ENCODE results near the gene UBE2D3. TPM values are rescaled to one million over a fixed set of nuclear protein-coding genes. Genes with fewer than 3 reads are reported as not detected.

Gene UBE2D3
- total and polyA plus RNA-seq, 2 of the 4 experiments (the other 2 are of a cell fraction): 233 to 387 TPM

- TF ChIP-seq BHLHE40 (IDR thresholded peaks at IDR 0.05; ENCODE audit: low read depth, low read length): no peak
- TF ChIP-seq CTCF (conservative IDR thresholded peaks at IDR 0.05; ENCODE audit: low read depth, low read length): no peak
- no peak for TF ChIP-seq CEBPB (IDR thresholded peaks at IDR 0.05; ENCODE audit: low read depth, low read length)
- no peak for TF ChIP-seq SMC3 (IDR thresholded peaks at IDR 0.05; ENCODE audit: low read depth, low read length)
- TF ChIP-seq POLR2A (IDR thresholded peaks at IDR 0.05; ENCODE audit: low read depth, low read length): no peak
- TF ChIP-seq ELK1 (IDR thresholded peaks at IDR 0.05; ENCODE audit: borderline replicate concordance, low read depth, low read length): no peak
- no peak for TF ChIP-seq RAD21 (IDR thresholded peaks at IDR 0.05; ENCODE audit: low read length)
- no peak for TF ChIP-seq FOS (IDR thresholded peaks at IDR 0.05; ENCODE audit: low read depth, low read length)
- TF ChIP-seq MAZ (IDR thresholded peaks at IDR 0.05; ENCODE audit: borderline replicate concordance, low read depth, low read length): no peak
- no peak for TF ChIP-seq USF2 (IDR thresholded peaks at IDR 0.05; ENCODE audit: low read depth, low read length)
- TF ChIP-seq RFX5 (IDR thresholded peaks at IDR 0.05; ENCODE audit: low read depth, low read length): no peak
- TF ChIP-seq MXI1 (IDR thresholded peaks at IDR 0.05; ENCODE audit: borderline replicate concordance, low read depth, low read length): no peak
- TF ChIP-seq NFE2L2 (IDR thresholded peaks at IDR 0.05; ENCODE audit: low read depth, low read length): no peak
- TF ChIP-seq RCOR1 (IDR thresholded peaks at IDR 0.05; ENCODE audit: insufficient replicate concordance, low read length): no peak
- no peak for TF ChIP-seq MAFK (IDR thresholded peaks at IDR 0.05; ENCODE audit: low read depth, low read length)
- H3K9ac ChIP-seq (ENCODE audit: low read depth, low read length): no peak overlapping the region
- POLR2A ChIA-PET (ENCODE audit: unreplicated experiment): no interaction called here
These were observed 45.8 kb downstream of the UBE2D3 start for GRCh38 chr4:102781570-102781969.

More at GRCh38 chr4:102781570-102781969, 45.8 kb downstream of the UBE2D3 start:
- CTCF ChIA-PET: no interaction called here
- ATAC-seq (ENCODE audit: low read depth) (no peak), DNase-seq (no peak)
- no peak overlapping the region for H4K8ac ChIP-seq (ENCODE audit: low read depth in 2 of 2, low read length in 2 of 2)
- dilution Hi-C loops (cut with HindIII; ENCODE audit: low sequenced_read_pairs, unreplicated experiment) (no loop called here), in situ Hi-C loops (cut with MboI; ENCODE audit: low sequenced_read_pairs) (no loop called here), intact Hi-C loops (cut with micrococcal nuclease) (no loop called here)
- H3K4me1 ChIP-seq (ENCODE audit: control insufficient read depth, insufficient read depth, low read length): no peaks in the 10 kb centered on the region
- no peak overlapping the region for H3K4ac ChIP-seq (ENCODE audit: low read depth, low read length)
- BruUV-seq (replicated peaks): no TSS peak
- no peak overlapping the region for H2BK20ac ChIP-seq (ENCODE audit: low read depth, low read length)
- H3K27me3 ChIP-seq (ENCODE audit: control insufficient read depth, insufficient read depth, low read length): no peaks in the 10 kb centered on the region
- H3K4me3 ChIP-seq (ENCODE audit: insufficient read depth, low read depth, low read length): no peak overlapping the region
- H2AFZ ChIP-seq (replicated peaks; ENCODE audit: low read length, poor library complexity): no peak overlapping the region
- H3K9me3 ChIP-seq (ENCODE audit: control insufficient read depth, insufficient read depth, low read length): no peaks in the 10 kb centered on the region
- H3K27ac ChIP-seq (ENCODE audit: insufficient read depth, low read length): no peak overlapping the region
- H3K9me1 ChIP-seq (ENCODE audit: insufficient read depth, low read length): peaks cover 3% of the 10 kb centered on the region; the same call in 1 of the 2 replicates
- no peak overlapping the region for H2BK15ac ChIP-seq (ENCODE audit: low read depth, low read length)
- no peak overlapping the region for H3K56ac ChIP-seq (ENCODE audit: extremely low read depth, insufficient read depth, low read length)
- no peak overlapping the region for H4K5ac ChIP-seq (ENCODE audit: low read depth, low read length)
- H3K4me2 ChIP-seq (ENCODE audit: low read depth, low read length): no peak overlapping the region
- no peak overlapping the region for H3K23ac ChIP-seq (ENCODE audit: low read depth, low read length)
- H4K91ac ChIP-seq (ENCODE audit: insufficient read depth, low read depth, low read length): no peak overlapping the region
- H3K79me1 ChIP-seq (ENCODE audit: low read depth in 1 of 2, low read length in 2 of 2): no peaks in the 10 kb centered on the region
- no CpG with 5 or more reads among the region's 1 CpG for WGBS, 2 experiments (ENCODE audit: extremely low coverage in 2 of 2, insufficient read length in 1 of 2)
- no peaks in the 10 kb centered on the region for H3K36me3 ChIP-seq (ENCODE audit: control insufficient read depth, insufficient read depth, low read length)
- H2AK9ac ChIP-seq (replicated peaks; ENCODE audit: low read depth, low read length, poor library complexity): no peak overlapping the region
- no peaks in the 10 kb centered on the region for H4K20me1 ChIP-seq (ENCODE audit: insufficient read depth, low read length)
- H2BK120ac ChIP-seq (ENCODE audit: low read depth, low read length): no peak overlapping the region
- no peak overlapping the region for H3K14ac ChIP-seq (replicated peaks; ENCODE audit: low read depth, low read length)
- no peak overlapping the region for H2AK5ac ChIP-seq (ENCODE audit: low read depth, low read length)
- H2BK5ac ChIP-seq (ENCODE audit: low read depth, low read length, poor library complexity, severe bottlenecking): no peak overlapping the region
- no peak overlapping the region for H3K18ac ChIP-seq (ENCODE audit: low read depth, low read length)

Measured in IMR-90 (cell line).